Caco-2 (cell line): ENCODE measurements around the gene SS18. TPM values are rescaled to one million over a fixed set of nuclear protein-coding genes. Genes with fewer than 3 reads are reported as not detected.

Experiments
- BruUV-seq: library from RNA; stranded (reverse); fragments of 400-500 nt; replicated peaks from 2 replicates; lab custom pipeline; 2021; lab: Mats Ljungman, UMichigan
- CTCF ChIA-PET: fragments of 300-600 bp; sonication (Branson Sonifier 250); formaldehyde crosslinking; loops from one replicate; lab custom pipeline; 2022; ENCODE audit warnings: antibody characterized with exemption; lab: Charles Lee
- POLR2A ChIA-PET: fragments of 300-600 bp; sonication (Branson Sonifier 250); formaldehyde crosslinking; loops from one replicate; lab custom pipeline; 2022; ENCODE audit warnings: antibody characterized with exemption; lab: Charles Lee
- DNase-seq, 2 experiments: peaks; one replicate each; pipeline versions ENCODE4 v3.0.0 to v3.0.0-alpha.2; 2020 to 2022
- H3K27me3 ChIP-seq: replicated peaks from 2 replicates; pipeline ENCODE4 v1.6.0; 2011; ENCODE audit warnings: low read length; ENCODE audit not compliant: control insufficient read depth, insufficient read depth
- H3K36me3 ChIP-seq: 2 replicates; pipeline ENCODE4 v1.5.1; 2011; ENCODE audit warnings: low read length; ENCODE audit not compliant: control insufficient read depth, insufficient read depth
- H3K4me1 ChIP-seq: fragments of 250-450 bp; sonication (Bioruptor Pico); 2 replicates; pipeline ENCODE4 v1.5.1; 2020; ENCODE audit warnings: mild to moderate bottlenecking
- H3K4me3 ChIP-seq: 2 replicates; pipeline ENCODE4 v1.5.1; 2011; ENCODE audit warnings: low read depth, mild to moderate bottlenecking, control low read depth, low read length
- H3K9me3 ChIP-seq: fragments of 250-450 bp; sonication (Bioruptor Pico); 2 replicates; pipeline ENCODE4 v1.5.1; 2020; ENCODE audit warnings: mild to moderate bottlenecking, moderate library complexity
- H3K27ac Mint-ChIP-seq: one replicate; pipeline ENCODE4 v1.8.0; 2022; ENCODE audit warnings: mixed read lengths; ENCODE audit not compliant: unreplicated experiment
- H3K27me3 Mint-ChIP-seq: one replicate; pipeline ENCODE4 v1.8.0; 2022; ENCODE audit warnings: mixed read lengths; ENCODE audit not compliant: insufficient read depth, unreplicated experiment
- H3K36me3 Mint-ChIP-seq: one replicate; pipeline ENCODE4 v1.8.0; 2022; ENCODE audit warnings: mild to moderate bottlenecking, mixed read lengths; ENCODE audit not compliant: insufficient read depth, unreplicated experiment
- H3K4me1 Mint-ChIP-seq: one replicate; pipeline ENCODE4 v1.8.0; 2022; ENCODE audit warnings: low read depth, mixed read lengths; ENCODE audit not compliant: unreplicated experiment
- H3K4me3 Mint-ChIP-seq: one replicate; pipeline ENCODE4 v1.8.0; 2022; ENCODE audit warnings: mild to moderate bottlenecking, moderate library complexity, mixed read lengths; ENCODE audit not compliant: unreplicated experiment
- H3K9me3 Mint-ChIP-seq: one replicate; pipeline ENCODE4 v1.8.0; 2022; ENCODE audit warnings: mixed read lengths; ENCODE audit not compliant: unreplicated experiment
- intact Hi-C: fragments of 100-400 bp; cut with micrococcal nuclease; formaldehyde crosslinking; loops from one replicate; pipeline ENCODE4 v1.10.0; 2022; ENCODE audit not compliant: unreplicated experiment
- total RNA-seq: library from RNA; stranded (reverse); gene quantifications from 2 replicates; pipeline ENCODE4 v1.2.3, GENCODE V29; 2022
- TF ChIP-seq, protein P1 (sequence below), 2 experiments: fragments of 200-600 bp in 1 of 2; IDR thresholded peaks; 1 replicate in 1 of 2; 2 replicates in 1 of 2; pipeline versions ENCODE4 v1.5.1 to v1.8.0; 2011 to 2022; ENCODE audit warnings: antibody characterized with exemption in 1 of 2, control low read depth in 1 of 2, inconsistent platforms in 1 of 2, low read depth in 1 of 2, low read length in 1 of 2, mild to moderate bottlenecking in 1 of 2, moderate library complexity in 1 of 2; ENCODE audit not compliant: insufficient read depth in 1 of 2, severe bottlenecking in 1 of 2, unreplicated experiment in 1 of 2

SS18 gene
- total RNA-seq, 1 experiment from 2014 or later: 34.6 TPM

- CTCF ChIA-PET: no interaction called here
These were observed 92.0 kb downstream of the SS18 start for GRCh38 chr18:25998461-25998860.

DNA sequence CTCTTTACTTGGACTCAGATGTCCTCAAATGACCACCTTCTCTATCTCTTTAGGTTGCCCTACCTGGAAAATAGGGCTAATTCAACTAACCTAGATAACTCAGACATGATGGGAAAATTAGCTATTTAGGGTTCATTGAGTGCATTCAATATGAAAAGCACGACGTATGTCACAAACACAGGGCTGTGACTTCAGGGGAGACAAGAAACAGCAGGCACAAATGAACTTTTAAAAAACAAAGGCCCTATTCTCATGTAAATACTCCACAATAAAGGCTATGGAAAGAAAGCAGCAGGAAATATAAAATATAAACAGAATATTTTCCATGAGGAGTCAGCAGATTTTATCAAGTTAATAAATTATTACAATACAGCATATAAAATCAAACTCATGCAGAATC, 97.8 kb downstream of the SS18 start:
- Mint-ChIP-seq H3K4me3 (no peak overlapping the region), H3K4me1 (no peaks in the 10 kb centered on the region), H3K27me3 (peaks cover 11% of the 10 kb centered on the region), H3K9me3 (no peaks in the 10 kb centered on the region), H3K36me3 (no peaks in the 10 kb centered on the region), H3K27ac (no peak overlapping the region)
- ChIA-PET CTCF (interaction anchor here (0.7 kb wide), 1 partner anchor 16 kb away, joined by 8 read pairs; no protein-coding TSS in a partner anchor), POLR2A (no interaction called here)
- Histone ChIP-seq H3K9me3 (no peaks in the 10 kb centered on the region), H3K4me1 (no peaks in the 10 kb centered on the region), H3K36me3 (no peaks in the 10 kb centered on the region), H3K27me3 (no peaks in the 10 kb centered on the region), H3K4me3 (no peak overlapping the region)
- no TSS peak for BruUV-seq
- DNase-seq: no peak
- TF ChIP-seq, protein P1, sequence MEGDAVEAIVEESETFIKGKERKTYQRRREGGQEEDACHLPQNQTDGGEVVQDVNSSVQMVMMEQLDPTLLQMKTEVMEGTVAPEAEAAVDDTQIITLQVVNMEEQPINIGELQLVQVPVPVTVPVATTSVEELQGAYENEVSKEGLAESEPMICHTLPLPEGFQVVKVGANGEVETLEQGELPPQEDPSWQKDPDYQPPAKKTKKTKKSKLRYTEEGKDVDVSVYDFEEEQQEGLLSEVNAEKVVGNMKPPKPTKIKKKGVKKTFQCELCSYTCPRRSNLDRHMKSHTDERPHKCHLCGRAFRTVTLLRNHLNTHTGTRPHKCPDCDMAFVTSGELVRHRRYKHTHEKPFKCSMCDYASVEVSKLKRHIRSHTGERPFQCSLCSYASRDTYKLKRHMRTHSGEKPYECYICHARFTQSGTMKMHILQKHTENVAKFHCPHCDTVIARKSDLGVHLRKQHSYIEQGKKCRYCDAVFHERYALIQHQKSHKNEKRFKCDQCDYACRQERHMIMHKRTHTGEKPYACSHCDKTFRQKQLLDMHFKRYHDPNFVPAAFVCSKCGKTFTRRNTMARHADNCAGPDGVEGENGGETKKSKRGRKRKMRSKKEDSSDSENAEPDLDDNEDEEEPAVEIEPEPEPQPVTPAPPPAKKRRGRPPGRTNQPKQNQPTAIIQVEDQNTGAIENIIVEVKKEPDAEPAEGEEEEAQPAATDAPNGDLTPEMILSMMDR (IDR thresholded peaks at IDR 0.05; ENCODE audit: insufficient read depth in 1 of 2, low read depth in 1 of 2, low read length in 1 of 2, severe bottlenecking in 1 of 2, unreplicated experiment in 1 of 2): no peak
- intact Hi-C loops: no loop called here

More at GRCh38 chr18:25998461-25998860, 92.0 kb downstream of the SS18 start:
- no peaks in the 10 kb centered on the region for H3K4me1 ChIP-seq
- POLR2A ChIA-PET: no interaction called here
- Mint-ChIP-seq H3K9me3 (no peaks in the 10 kb centered on the region), H3K36me3 (no peaks in the 10 kb centered on the region), H3K27ac (no peak overlapping the region), H3K27me3 (peaks cover 9% of the 10 kb centered on the region), H3K4me1 (no peaks in the 10 kb centered on the region), H3K4me3 (no peak overlapping the region)
- no peak for DNase-seq
- TF ChIP-seq, protein P1 (IDR thresholded peaks at IDR 0.05; ENCODE audit: insufficient read depth in 1 of 2, low read depth in 1 of 2, low read length in 1 of 2, severe bottlenecking in 1 of 2, unreplicated experiment in 1 of 2): no peak
- no peaks in the 10 kb centered on the region for H3K9me3 ChIP-seq
- H3K27me3 ChIP-seq: no peaks in the 10 kb centered on the region
- intact Hi-C loops: no loop called here
- H3K36me3 ChIP-seq: no peaks in the 10 kb centered on the region
- no peak overlapping the region for H3K4me3 ChIP-seq
- no TSS peak for BruUV-seq

- TF ChIP-seq, protein P1 (IDR thresholded peaks at IDR 0.05; ENCODE audit: insufficient read depth in 1 of 2, low read depth in 1 of 2, low read length in 1 of 2, severe bottlenecking in 1 of 2, unreplicated experiment in 1 of 2): no peak
- no peak for DNase-seq
- Histone ChIP-seq H3K27me3 (no peaks in the 10 kb centered on the region), H3K36me3 (no peaks in the 10 kb centered on the region), H3K4me3 (no peak overlapping the region), H3K4me1 (no peaks in the 10 kb centered on the region), H3K9me3 (no peaks in the 10 kb centered on the region)
- no peak overlapping the region for H3K27ac Mint-ChIP-seq
- intact Hi-C loops: no loop called here
- no peaks in the 10 kb centered on the region for H3K36me3 Mint-ChIP-seq
- BruUV-seq: no TSS peak
- H3K4me1 Mint-ChIP-seq: no peaks in the 10 kb centered on the region
- H3K27me3 Mint-ChIP-seq: peaks cover 8% of the 10 kb centered on the region
- H3K9me3 Mint-ChIP-seq: no peaks in the 10 kb centered on the region
- POLR2A ChIA-PET: no interaction called here
- CTCF ChIA-PET: no interaction called here
- no peak overlapping the region for H3K4me3 Mint-ChIP-seq
These were observed 99.9 kb downstream of the SS18 start for GRCh38 chr18:25990473-25990872.
